Activated CD4-positive, alpha-beta T cell treated with anti-CD3 and anti-CD28 coated beads, Interleukin-2, amount 50 U/mL, for 16 hours (primary cell): ENCODE data around the gene UBXN10.
"Not testable (repeated sequence)": the region's sequence is repeated elsewhere in the genome, so short reads cannot be mapped to it uniquely, and the experiment has no call there.

Experiments used
- DNase-seq: peaks from one replicate; pipeline ENCODE4 v3.0.0-alpha.2; 2020

The UBXN10 gene

GRCh38 chr1:20210736-20211460 is 25.0 kb downstream of the UBXN10 start:
- DNase-seq, result no peak

GRCh38 chr1:20211511-20211931 is 25.6 kb downstream of the UBXN10 start:
- no peak for DNase-seq

- DNase-seq, result no peak
These were observed 26.3 kb downstream of the UBXN10 start for GRCh38 chr1:20212085-20212684.

GRCh38 chr1:20212685-20213331 is 26.9 kb downstream of the UBXN10 start:
- DNase-seq, result peak; percentile 66

GRCh38 chr1:20215716-20216115 is 29.8 kb downstream of the UBXN10 start:
- DNase-seq, result no peak

- peak; percentile 37 for DNase-seq
These were observed 30.7 kb downstream of the UBXN10 start for GRCh38 chr1:20216574-20216973.

GRCh38 chr1:20219053-20219452 is 33.2 kb downstream of the UBXN10 start:
- DNase-seq, result not testable (repeated sequence)

- no peak for DNase-seq
These were observed 34.1 kb downstream of the UBXN10 start for GRCh38 chr1:20220036-20220435.

- DNase-seq, result no peak
These were observed 37.2 kb downstream of the UBXN10 start for GRCh38 chr1:20223106-20223505.

- no peak for DNase-seq
These were observed 37.9 kb downstream of the UBXN10 start for GRCh38 chr1:20223551-20224419.

GRCh38 chr1:20224546-20224945 is 38.6 kb downstream of the UBXN10 start:
- no peak for DNase-seq

GRCh38 chr1:20227704-20228103 is 41.8 kb downstream of the UBXN10 start:
- no peak for DNase-seq

GRCh38 chr1:20228314-20228825 is 42.5 kb downstream of the UBXN10 start:
- DNase-seq, result no peak

GRCh38 chr1:20229171-20229570 is 43.3 kb downstream of the UBXN10 start:
- DNase-seq, result no peak

- DNase-seq, result not testable (repeated sequence)
These were observed 46.7 kb downstream of the UBXN10 start for GRCh38 chr1:20232564-20232963.

- peak; percentile 24 for DNase-seq
These were observed 47.5 kb downstream of the UBXN10 start for GRCh38 chr1:20233394-20233793.

GRCh38 chr1:20233866-20234265 is 48.0 kb downstream of the UBXN10 start:
- DNase-seq, result no peak

GRCh38 chr1:20234788-20235535 is 49.1 kb downstream of the UBXN10 start:
- no peak for DNase-seq

GRCh38 chr1:20237646-20238045 is 51.8 kb downstream of the UBXN10 start:
- DNase-seq, result no peak

GRCh38 chr1:20240012-20240411 is 54.1 kb downstream of the UBXN10 start:
- no peak for DNase-seq

GRCh38 chr1:20242890-20243479 is 57.1 kb downstream of the UBXN10 start:
- DNase-seq, result no peak
